ENCODE measurements around the gene PLPP7. TPM values are rescaled to one million over a fixed set of nuclear protein-coding genes. Genes with fewer than 3 reads are reported as not detected.
"Not testable (repeated sequence)": the region's sequence is repeated elsewhere in the genome, so short reads cannot be mapped to it uniquely, and the experiment has no call there.

Gene PLPP7
- total RNA-seq, result 1 to 10 TPM; 2.1 to 3.6 TPM

- no peaks in the 10 kb centered on the region for H3K27me3 ChIP-seq
- WGBS, 2 donors, result 40 to 59% methylated on average over 1 to 28 of the region's 28 CpGs
- no peaks in the 10 kb centered on the region for H3K4me1 ChIP-seq
- ATAC-seq, result peak; percentile 61
- TF ChIP-seq CTCF (IDR thresholded peaks at IDR 0.05) (no peak), POLR2A (IDR thresholded peaks at IDR 0.05) (peak in 1 of 3 donors; percentile 7)
- H3K4me3 ChIP-seq, result no peak within 1 kb of the TSS
- peak within 1 kb of the TSS in 2 of 4 donors; percentile 37 to 50 for H3K27ac ChIP-seq
- no peaks in the 10 kb centered on the region for H3K9me3 ChIP-seq
- intact Hi-C loops (cut with DNase I), result no loop called here
- DNase-seq, result peak; percentile 31 to 54 (median 46)
- no peaks in the 10 kb centered on the region for H3K36me3 ChIP-seq (replicated peaks in 1 of 2; ENCODE audit: insufficient read depth in 1 of 2, low read depth in 2 of 2)
These were observed at the start of gene PLPP7 for GRCh38 chr9:131289301-131290035. TSS of gene PLPP7 (plus strand) at chr9:131289723. CDS start at chr9:131289998, 275 bp downstream.

- peaks cover 24% of the 10 kb centered on the region for H3K4me1 ChIP-seq
- WGBS, 2 donors, result 77 to 80% methylated on average over 22 of the region's 22 CpGs
- no peaks in the 10 kb centered on the region for H3K9me3 ChIP-seq
- no peaks in the 10 kb centered on the region for H3K36me3 ChIP-seq (replicated peaks in 1 of 2; ENCODE audit: insufficient read depth in 1 of 2, low read depth in 2 of 2)
- ATAC-seq (no peak), DNase-seq (no peak)
- H3K27me3 ChIP-seq, result no peaks in the 10 kb centered on the region
- intact Hi-C loops (cut with DNase I), result no loop called here
- H3K27ac ChIP-seq, result no peak overlapping the region
- TF ChIP-seq POLR2A (IDR thresholded peaks at IDR 0.05) (no peak), CTCF (IDR thresholded peaks at IDR 0.05) (no peak)
- H3K4me3 ChIP-seq, result no peak overlapping the region
These were observed 49.2 kb upstream of the PLPP7 start for GRCh38 chr9:131240047-131240921.

GRCh38 chr9:131244331-131244730 lies 45.2 kb upstream of the PLPP7 start:
- ATAC-seq; DNase-seq; H3K4me1 ChIP-seq; H3K9me3 ChIP-seq; H3K4me3 ChIP-seq; H3K27ac ChIP-seq; H3K27me3 ChIP-seq; H3K36me3 ChIP-seq (replicated peaks in 1 of 2; ENCODE audit: insufficient read depth in 1 of 2, low read depth in 2 of 2); intact Hi-C loops (cut with DNase I): not testable (repeated sequence)
- WGBS, 2 donors, result 87 to 90% methylated on average over 5 of the region's 5 CpGs

GRCh38 chr9:131246618-131247017 lies 42.9 kb upstream of the PLPP7 start:
- intact Hi-C loops (cut with DNase I), result no loop called here

More at GRCh38 chr9:131246618-131247017, 42.9 kb upstream of the PLPP7 start:
- ATAC-seq (no peak), DNase-seq (no peak)
- TF ChIP-seq CTCF (IDR thresholded peaks at IDR 0.05), result no peak
- no peak for TF ChIP-seq POLR2A (IDR thresholded peaks at IDR 0.05)
- Histone ChIP-seq H3K36me3 (replicated peaks in 1 of 2; ENCODE audit: insufficient read depth in 1 of 2, low read depth in 2 of 2) (no peaks in the 10 kb centered on the region), H3K4me1 (no peaks in the 10 kb centered on the region), H3K27me3 (no peaks in the 10 kb centered on the region), H3K9me3 (no peaks in the 10 kb centered on the region), H3K27ac (no peak overlapping the region), H3K4me3 (no peak overlapping the region)
- 69 to 88% methylated on average over 4 of the region's 4 CpGs for WGBS, 2 donors
